GM19395 (cell line): Measurements from ENCODE around the gene ZNF235.
"Not testable (repeated sequence)": the region's sequence is repeated elsewhere in the genome, so short reads cannot be mapped to it uniquely, and the experiment has no call there.

ENCODE experiments used
- ATAC-seq: cut with Tn5 transposase; IDR thresholded peaks from one replicate; pipeline ENCODE4 v1.9.1; 2021; ENCODE audit warnings: mild to moderate bottlenecking, moderate library complexity; ENCODE audit not compliant: unreplicated experiment

The ZNF235 gene

DNA sequence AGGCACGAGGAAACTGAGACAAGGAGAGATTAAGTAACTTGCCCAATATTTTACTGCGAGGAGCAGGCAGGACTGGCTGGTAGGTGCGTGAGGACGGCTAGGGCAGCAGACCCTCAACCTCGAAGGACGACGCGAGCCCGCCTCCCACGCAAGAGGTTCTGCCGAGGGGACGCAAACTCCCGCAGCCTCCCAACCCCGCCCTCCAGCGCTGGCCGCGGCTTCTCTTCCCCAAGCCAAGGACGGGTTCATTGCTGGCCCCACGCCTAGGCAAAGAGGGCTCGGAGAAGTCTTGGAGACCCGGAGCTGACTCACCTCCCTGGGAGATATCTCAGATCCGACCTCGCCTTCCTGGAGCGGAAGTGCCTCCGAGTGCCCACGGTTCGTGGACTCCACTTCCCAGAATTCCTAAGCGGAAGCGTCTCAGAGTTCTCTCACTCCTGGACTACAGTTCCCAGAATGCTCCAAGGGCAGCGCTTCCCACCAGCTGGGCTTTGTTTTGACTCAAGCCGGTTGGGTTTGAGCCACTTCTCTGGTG lies at the start of gene ZNF235:
Gene ZNF235 (minus strand): TSS at position 367 of the 535 bp plus-strand sequence. CDS start 1,621 bp downstream, outside the sequence.
- peak; percentile 91 for ATAC-seq

DNA sequence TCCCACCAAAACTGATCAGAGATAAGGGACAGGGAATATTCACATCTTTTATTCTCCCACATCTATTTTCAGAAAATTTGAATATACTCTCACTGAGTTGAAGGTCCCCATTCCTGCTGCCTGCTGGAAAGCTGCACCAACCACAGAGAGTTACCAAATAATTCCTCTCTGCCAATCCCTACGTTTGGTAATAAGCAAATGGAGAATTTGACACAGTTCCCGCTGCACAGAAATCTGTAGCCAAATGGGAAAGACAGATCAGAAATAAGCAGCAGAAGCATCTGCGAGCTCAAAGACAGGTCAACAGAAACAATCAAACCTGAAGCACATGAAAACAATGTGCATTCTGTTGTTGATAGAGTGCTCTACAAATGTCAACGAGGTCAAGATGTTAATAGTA lies 41.7 kb upstream of the ZNF235 start:
- no peak for ATAC-seq

DNA sequence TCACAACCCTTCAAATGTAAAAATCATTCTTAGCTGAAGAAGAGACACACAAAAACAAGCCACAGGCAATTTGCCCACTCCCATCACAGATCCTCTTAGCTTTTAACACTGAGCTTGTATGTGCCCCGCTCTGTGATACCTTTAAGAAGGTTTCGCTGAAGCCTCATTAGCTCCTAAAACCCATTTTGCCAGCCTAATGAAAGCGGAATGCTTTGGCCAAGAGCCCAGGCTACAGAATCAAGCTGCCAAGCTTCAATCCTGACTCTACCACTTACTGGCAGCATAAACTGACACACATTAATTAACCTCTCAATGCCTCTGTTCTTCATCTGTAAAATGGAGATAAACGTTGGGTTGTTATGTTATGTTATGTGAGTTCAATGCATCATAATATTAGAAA lies 41.1 kb upstream of the ZNF235 start:
- no peak for ATAC-seq

DNA sequence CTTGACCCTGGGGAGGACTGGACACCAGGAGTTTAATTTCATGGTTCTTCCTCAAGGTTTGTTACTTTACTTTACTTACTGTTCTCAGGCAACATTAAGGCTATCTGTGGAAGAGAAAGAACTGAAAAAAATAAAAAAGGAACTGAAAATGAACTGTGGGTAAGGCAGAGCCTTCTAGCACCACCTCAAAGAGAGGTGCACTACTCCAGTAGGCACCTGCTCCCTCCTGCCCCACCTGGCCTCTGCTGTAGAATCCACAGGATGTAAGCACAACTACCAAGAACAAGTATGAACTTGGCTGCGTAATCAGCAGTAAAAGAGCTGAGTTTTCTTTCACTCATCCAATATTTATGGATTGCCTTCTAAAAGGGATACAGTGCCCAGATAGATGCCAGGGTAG lies 39.4 kb upstream of the ZNF235 start:
- ATAC-seq: no peak

DNA sequence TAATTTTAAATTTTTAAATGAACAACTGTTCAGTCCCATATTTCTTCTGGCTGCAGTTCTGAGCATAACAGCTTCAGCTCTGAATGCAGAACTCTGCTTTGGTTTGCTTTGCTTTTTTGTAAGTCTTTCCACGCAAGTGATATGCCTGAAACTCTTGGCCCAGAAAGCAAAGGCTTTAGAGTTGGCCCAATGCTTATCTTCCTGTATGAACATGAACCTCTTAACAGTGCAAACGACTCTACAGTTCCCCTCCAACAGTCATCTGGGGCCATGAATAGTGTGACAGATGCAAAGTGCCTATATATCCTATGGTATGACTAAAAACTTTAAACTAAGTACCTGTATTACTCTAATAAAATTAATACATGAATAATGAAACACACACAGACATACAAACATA lies 37.0 kb upstream of the ZNF235 start:
- no peak for ATAC-seq

DNA sequence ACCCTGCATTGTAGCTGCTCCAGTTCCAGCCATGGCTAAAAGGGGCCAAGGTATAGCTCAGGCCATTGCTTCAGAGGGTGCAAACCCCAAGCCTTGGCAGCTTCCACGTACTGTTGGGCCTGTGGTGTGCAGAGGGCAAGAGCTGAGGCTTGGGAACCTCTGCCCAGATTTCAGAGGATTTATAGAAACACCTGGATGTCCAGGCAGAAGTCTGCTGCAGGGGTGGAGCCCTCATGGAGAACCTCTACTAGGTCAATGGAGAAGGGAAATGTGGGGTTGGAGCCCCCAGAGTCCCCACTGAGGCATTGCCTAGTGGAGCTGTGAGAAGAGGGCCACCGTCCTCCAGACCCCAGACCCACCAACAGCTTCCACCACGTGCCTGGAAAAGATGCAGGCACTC lies 29.8 kb upstream of the ZNF235 start:
- ATAC-seq: not testable (repeated sequence)

DNA sequence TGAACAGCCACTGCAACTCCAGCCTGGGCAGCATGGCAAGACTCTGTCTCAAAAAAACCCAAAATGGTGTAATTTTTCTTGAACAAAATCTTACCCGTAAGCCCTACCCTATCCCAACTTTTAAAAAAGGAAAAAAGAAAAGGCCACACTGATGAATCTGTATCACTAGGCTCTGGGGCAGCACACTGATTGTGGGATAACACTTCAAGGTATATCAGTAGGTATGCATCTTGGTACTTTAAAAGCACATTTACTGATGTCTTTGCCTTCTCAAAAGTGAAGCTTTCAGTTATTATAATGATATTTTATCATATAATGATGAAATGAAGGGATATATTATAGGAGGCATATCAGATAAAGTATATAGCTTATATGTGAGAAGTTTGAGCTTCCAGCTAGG lies 27.3 kb upstream of the ZNF235 start:
- no peak for ATAC-seq

DNA sequence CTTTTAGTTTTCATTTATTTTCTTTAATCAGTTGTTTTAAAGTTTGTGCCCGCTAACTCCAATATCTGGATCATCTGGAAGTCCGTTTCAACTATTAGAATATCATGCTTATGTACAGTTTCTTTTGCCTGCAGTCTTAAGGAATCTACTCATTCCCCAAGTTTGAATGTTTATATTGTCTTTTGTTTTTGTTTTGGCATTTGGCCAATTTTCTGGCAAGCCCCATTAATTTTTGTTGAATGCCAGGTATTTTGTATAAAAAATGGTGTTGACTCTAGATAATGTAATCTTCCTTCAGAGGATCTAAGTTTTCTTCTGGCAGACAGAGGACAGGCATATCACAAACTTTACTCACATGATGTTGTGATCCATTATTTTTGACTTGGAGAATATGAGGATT lies 11.1 kb upstream of the ZNF235 start:
- no peak for ATAC-seq

DNA sequence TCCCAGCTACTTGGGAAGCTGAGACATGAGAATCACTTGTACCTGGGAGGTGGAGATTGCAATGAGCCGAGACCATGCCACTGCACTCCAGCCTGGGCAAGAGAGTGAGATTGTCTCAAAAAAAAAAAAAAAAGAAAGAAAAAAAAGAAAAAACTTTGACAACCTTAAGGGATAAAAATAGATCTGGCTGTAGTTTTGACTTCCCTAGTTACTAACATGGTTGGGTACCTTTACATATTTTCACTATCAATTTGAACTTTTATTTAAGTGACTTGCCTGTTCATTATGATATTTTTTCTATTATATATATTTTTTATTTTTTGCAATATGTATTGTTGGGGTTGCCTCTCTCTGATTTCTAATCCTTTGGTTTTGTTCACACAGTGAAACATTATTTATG lies 8.4 kb upstream of the ZNF235 start:
- no peak for ATAC-seq

DNA sequence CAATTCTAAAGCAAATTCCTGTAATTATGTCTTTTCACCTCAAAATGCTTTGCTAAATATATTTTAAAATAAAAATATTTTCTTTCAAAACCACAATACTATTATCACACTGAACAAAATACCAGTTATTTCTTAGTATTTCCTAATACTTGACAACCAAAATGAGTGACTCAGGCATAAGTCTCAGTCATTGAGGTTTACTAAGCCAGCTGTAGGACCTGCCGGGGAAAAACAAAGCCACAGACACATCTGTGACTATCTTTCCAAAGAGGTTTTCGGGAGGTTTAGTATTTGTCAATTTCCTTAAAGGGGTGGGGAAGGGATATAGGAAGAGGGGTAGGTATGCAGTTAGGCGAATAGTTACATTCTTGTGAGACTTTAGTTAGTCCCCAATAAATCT lies 3.2 kb upstream of the ZNF235 start:
- ATAC-seq: no peak

DNA sequence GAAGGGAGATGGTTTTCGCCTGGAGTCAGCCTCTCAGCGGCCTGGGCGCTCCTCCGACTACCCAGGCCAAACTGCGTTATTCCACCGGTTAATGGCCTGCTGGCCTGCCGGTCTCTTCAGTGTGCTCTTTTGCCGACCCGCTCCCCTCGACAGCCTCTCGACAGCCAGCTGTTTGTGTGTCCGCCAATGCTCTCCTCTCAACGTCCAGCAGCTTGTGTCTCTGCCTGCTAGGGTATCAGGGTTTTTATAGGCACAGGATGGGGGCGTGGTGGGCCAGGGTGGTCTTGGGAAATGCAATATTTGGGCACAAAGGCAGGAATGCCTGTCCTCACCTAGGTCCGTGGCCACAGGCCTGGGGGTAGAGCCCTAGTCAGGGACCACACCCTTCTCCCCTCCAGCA lies 1.5 kb upstream of the ZNF235 start:
- no peak for ATAC-seq

DNA sequence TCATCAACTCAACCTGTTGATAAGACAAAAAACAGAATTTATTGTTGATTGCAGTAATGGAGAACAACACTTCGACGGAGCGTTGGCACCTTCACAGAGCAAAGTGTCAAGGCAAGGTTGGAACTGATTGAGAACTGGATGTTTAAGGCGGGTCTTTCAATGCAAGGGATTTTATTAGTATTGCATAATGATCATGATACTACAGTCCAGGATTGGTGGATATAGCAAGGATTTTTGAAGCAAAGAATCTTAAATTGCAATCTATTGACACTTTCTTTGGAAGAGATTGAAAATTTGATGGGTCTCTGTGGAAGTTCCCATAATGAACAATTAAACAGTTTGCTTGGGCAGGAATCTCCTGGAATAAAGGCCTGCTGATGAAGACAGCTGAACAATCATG lies 632 bp upstream of the ZNF235 start:
- no peak for ATAC-seq

DNA sequence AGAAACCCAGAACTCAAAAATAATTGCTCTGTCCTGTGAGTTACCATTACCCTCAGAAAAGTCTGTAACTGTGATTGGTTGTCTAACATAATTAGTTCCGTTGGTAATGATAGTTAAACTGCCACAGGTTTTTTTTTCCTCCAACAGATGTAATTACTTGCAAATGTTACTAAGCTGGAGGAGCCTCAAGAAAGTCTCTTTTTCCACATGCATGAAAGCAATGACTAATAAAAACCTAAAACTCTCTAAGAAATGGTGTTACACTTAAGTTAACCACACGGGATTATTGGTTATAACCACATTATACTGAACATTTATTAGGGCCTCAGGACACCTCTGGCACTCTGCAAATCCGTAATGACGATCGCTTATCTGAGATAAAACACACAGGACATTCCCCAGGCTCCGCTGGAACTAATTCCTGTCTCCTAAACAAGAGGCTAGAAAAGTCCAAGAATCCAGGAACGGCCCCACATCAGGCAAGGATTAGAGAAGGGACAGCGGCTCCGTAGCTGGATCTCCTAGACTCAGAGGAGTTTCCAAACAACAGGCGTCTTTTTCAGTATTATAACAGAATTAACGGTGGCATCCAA lies 753 bp downstream of the ZNF235 start:
- peak; percentile 21 for ATAC-seq

DNA sequence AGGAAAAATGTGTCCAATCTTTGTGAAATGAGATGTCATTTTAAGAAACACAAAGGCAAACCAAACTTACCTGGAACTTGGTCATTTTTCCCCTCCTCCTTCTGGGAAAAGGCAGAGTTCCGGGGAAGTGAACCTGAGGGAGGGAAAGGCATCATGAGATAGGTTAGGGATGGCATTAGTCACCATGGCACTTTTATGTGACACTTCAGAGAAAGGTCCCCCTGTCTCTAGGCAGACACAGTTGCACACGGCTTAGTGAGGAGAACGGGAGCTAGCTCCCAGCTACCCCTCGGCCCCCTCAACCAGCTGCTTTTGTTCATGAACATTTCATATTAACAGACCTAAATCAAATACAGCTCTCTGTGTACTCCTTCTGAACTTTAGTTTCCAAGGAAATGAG lies 1.5 kb downstream of the ZNF235 start:
- no peak for ATAC-seq

DNA sequence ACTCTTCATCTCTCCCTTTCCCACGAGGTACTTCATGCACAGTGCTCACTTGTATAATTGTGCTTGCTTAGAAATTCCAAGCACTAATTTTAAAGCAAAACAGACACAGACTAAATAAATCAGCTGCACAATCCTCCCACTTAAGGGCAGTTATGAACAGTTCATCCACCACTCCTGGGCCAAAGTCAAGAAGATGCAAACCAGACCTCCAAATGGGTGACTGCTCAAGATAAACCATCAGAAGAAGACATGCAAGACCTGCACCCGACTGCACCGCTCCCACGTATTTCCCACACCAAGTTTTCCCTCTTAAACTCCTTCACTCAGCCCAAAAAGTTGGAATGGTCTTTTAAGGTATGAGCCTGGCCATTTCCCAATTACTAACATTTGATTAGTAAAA lies 19.9 kb downstream of the ZNF235 start:
- no peak for ATAC-seq

DNA sequence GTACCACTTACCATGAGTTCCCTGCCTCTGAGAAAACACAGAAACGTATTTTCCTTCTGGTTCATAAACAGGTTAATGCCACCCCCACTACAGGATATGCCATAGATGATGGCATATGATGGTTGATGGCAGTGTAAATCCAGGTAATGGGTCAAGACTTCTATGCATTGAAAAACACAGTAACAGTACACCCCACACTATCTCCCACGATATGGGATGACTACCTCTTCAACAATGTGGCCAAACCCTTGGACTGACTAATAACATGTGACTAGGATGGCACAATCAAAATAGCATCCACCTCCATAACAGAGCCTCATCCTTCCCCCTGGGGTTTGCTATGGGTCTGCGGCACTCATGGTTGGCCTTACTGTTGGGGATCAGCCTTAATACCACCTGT lies 22.0 kb downstream of the ZNF235 start:
- ATAC-seq: no peak

DNA sequence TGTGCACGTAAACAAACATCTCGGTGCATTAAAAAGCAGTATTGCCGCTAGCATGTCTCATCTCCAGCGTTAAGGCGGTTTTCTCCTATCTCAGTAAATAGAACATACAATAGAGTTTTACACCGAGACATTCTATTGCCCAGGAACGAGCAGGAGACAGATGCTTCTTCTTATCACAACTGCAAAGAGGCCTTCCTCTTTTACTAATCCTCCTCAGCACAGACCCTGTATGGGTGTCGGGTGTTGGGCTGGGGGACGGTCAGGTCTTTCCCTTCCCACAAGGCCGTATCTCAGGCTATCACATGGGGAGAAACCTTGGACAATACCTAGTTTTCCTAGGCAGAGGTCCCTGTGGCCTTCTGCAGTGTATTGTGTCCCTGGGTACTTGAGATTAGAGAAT lies 23.9 kb downstream of the ZNF235 start:
- no peak for ATAC-seq

DNA sequence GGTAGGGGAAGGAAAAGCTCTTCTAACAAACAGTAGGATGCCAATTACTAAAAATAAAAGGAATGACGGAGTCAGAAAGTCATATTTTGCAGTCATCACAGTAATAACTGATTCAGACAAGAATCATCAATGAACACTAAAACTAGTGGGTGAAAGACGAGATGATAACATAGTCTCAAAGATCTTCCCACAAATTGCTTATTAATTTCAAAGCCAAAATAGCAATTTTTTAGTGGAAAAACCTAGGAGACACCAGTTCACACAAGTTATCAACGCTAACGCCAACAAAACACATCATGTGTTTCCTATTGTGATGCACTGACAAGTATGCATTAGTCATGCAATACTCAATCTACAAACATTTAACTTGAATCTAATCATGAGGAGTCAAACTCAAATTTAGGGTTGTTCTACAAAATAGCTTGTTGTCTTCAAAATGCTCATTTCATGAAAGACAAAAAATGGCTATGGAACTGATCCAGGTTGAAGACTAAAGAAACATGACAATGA lies 26.6 kb downstream of the ZNF235 start:
- no peak for ATAC-seq

DNA sequence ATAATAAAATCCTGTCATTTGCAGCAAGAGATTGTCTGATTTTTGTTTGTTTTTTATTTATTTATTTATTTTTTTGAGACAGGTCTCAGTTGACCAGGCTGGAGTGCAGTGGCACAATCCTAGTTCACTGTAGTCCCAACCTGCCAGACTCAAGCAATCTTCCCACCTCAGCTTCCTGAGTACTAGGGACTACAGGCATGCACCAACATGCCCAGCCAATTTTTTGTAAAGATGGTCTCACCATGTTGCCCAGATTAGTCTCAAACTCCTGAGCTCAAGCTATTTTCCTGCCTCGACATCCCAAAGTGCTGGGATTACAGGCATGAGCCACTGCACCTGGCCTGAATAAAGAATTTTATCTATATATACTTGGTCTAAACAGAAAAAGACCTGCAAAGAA lies 27.5 kb downstream of the ZNF235 start:
- no peak for ATAC-seq

DNA sequence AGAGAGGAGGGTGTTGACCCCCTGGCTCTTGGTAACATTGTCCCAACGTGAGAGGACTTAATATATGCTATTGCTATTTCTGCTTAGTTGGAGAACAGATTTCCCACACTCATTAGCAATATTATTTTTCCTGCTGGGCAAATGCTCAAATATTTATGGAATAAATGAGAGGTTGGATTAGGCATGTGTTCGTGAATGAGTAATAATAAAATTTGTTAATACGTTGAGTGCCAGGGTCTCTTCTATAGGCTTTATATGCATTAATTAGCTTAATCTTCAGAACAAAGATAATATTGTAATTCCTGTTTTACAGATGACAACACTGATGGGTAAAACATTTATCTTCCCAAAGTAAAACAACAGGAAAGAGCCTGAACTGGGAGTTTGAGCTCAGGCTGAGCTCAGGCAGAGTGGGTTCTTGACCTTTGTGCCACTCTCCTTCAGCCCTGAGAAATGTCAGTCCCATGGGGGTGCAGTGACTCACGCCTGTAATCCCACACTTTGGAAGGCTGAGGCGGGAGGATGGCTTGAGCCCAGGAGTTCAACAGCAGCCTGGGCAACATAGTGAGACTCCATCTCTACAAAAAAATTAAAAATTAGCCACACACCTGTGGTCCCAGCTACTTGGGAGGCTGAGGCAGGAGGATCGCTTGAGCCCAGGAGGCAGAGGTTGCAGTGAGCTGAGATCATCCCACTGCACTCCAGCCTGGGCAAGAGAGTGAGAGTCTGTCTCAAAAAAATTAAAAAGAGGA lies 44.0 kb downstream of the ZNF235 start:
- ATAC-seq: no peak

DNA sequence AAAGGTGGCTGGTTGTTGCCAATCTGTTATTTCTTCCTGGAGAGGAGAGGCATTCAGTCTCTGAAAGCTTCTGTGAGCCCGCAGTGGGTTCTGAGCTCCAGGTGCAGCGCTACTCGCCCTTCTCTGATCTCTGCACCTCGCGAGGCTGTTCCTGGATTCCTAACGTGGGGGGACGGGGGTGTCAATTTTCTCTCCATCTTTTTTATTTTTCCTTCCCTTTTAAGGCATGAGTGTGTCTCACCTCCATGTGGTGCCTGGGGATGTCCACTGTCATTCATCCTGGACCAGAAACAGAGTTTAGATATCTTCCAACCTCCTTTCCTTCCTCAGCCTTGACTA lies 44.5 kb downstream of the ZNF235 start:
- no peak for ATAC-seq

DNA sequence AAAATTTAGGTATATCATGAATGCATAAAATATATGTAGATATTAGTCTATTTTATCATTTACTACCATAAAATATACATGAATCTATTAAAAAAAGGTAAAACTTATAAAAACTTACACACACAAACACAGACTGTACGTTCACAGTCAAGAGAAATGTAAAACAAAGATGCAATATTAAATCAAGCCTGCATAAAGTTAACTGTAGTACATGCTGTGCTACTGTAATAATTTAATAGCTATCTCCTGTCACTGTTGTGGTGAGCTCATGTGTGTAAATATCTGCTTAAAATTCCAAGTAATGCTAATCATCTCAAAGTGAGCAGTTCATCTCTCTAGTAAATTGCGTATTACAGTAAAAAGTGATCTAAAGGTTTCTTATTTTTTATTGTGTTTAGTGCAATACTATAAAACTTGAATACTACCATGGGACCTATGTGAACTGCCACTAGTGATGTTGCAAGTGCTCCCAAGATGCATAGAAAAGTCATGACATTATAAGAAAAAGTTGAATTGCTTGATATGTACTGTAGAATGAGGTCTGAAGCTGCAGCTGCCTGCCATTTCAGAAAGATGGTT lies 45.9 kb downstream of the ZNF235 start:
- no peak for ATAC-seq
